ENCODE results near the gene ASIC2.

DNA sequence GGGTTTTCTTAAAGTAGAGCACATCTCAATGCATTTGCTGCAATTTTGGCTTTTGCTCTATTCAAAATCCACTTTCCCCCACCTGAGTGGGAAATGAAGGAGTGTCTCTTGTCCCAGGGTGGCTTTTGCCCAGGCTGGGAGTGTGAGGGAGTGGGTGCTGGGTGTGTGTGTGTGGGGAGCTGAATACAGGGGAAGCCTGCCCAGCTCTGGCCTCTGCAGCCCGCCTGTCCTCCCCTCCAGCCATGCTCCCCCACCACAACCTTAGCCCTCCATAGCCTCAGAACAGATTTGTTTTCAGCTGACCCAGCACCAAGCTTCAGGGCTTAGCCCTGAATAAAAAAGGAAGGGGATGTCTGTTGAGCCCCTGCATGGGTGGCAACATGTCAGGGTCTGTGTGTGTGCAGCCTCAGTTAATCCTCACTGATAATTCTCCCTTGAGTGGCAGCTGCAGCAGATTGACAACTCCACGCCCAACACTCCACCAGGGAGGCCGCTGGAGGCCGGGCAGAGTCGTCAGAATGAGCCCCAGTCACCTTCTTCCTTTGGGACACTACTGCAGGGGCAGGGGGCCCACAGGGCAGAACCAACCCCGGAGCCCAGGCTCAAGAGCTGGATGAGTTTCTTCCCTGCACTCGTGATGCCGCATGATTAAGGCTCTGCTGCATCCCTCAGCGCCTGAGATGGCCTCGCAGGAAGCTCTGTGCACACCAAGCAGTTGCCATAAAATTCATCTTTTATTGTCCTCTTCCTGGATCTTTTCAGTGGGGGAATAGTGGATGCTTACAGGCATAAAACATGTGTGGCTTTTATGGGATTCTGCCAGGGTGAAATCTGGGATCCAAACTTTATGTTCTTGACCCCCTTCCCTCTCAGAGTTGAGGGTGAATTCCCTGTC, 246.5 kb downstream of the ASIC2 start:
- TF ChIP-seq POLR2A (IDR thresholded peaks at IDR 0.05; ENCODE audit: low read length) (no peak), GATA1 (IDR thresholded peaks at IDR 0.05; ENCODE audit: low read depth, low read length) (no peak)

Data from erythroblast (primary cell).